Bone marrow (tissue), 2 donors: ENCODE measurements around the gene NANOS3.
A peak's percentile ranks its signal among the peaks of the same experiment; 100 is the strongest.

ENCODE experiments used
- DNase-seq, 2 donors: peaks; one replicate each; lab custom pipeline; 2025; lab: John Stamatoyannopoulos, UW

The NANOS3 gene

DNA sequence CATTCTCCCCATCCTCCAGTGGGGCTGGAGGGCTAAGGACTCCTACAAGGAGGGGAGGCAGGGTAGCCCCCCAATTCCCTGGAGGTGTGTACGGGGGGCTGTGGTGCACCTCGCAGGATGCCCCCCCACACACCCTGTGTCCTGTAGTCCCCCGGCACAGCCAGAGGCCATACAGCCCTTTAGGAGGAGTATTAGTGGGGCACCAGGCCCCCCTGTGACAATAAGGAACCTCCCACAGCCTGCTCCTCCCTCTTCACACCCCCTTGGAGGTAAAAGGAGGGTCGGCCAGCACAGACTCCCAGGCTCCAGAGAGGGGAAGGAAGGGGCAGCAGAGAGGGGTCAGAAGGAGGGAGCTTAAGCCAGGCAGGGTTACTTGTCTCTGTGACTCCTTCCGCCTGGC lies at the start of gene NANOS3:
TSS of gene NANOS3 (plus strand) at position 301 of the 400 bp plus-strand sequence. CDS start 115 bp downstream, outside the sequence.
- DNase-seq, result no peak

DNA sequence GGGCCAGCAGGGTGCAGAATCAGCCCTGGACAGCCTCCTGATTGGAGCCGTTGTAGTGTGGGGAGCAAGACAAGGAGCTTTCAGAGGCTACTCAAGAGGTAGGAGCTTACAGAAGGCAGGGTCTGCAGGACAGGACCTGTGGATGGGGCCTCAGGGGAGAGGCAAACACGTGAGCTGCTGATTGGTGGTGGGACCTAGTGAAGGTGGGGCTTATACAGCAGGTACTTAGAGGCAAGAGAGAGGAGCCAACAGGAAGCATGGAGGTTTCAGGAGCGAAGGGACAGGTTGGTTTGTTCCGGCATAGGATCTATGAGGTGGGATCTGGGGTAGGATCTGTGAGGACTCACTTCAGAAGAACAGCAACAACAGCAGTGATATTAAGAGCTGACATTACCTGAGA lies 49.3 kb upstream of the NANOS3 start:
- DNase-seq, result no peak

DNA sequence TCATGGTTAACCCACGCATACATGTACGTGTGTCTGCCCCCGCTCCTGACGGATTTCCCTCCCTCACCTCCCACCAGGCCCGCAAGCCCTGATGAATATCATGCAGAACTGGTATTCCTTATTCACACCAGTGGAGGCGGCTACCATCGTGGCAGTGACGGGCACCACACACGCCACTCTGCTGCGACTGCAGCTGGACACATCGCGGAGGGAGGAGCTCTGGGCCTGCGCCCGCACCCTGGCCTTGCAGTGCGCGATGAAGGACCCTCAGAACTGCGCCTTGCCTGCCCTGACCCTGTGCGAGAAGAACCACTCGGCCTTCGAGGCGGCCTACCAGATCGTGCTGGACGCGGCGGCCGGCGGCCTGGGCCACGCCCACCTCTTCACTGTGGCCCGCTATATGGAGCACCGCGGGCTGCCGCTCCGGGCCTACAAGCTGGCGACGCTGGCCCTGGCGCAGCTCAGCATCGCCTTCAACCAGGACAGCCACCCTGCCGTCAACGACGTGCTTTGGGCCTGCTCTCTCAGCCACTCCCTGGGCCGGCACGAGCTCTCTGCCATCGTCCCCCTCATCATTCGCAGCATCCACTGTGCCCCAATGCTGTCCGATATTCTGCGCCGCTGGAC lies 46.7 kb upstream of the NANOS3 start:
- no peak for DNase-seq

DNA sequence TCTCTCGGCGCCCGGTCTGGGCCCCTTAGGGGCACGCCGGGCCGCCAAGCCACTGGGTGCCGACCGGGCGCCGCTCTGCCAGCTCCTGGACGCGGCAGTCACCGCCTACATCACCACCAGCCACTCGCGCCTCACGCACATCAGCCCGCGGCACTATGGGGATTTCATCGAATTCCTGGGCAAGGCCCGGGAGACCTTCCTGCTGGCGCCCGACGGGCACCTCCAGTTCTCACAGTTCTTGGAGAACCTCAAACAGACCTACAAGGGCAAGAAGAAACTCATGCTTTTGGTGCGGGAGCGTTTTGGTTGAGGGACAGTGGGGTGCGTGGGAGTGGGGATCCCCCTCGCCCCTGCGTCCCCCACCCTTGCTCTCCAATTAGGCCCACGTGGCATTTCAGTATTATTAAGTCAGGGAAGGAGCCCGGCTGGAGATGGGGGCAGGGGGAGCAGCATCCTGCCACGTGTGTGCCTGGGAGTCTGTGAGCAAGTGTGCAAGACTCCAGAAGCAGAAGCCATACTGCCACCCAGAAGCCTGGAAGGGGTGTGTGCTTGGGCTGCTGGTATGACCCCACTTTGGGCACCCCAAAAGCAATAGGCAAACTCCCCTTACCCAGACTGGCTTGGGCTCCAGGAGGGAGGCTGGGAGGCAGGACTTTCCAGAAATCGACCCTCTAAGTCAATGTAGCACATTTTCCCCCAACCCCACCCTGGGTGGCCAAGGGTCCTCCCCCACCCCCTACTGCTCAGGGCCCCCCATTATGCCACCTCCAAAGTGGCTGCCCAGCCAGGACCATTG lies 46.0 kb upstream of the NANOS3 start:
- no peak for DNase-seq

DNA sequence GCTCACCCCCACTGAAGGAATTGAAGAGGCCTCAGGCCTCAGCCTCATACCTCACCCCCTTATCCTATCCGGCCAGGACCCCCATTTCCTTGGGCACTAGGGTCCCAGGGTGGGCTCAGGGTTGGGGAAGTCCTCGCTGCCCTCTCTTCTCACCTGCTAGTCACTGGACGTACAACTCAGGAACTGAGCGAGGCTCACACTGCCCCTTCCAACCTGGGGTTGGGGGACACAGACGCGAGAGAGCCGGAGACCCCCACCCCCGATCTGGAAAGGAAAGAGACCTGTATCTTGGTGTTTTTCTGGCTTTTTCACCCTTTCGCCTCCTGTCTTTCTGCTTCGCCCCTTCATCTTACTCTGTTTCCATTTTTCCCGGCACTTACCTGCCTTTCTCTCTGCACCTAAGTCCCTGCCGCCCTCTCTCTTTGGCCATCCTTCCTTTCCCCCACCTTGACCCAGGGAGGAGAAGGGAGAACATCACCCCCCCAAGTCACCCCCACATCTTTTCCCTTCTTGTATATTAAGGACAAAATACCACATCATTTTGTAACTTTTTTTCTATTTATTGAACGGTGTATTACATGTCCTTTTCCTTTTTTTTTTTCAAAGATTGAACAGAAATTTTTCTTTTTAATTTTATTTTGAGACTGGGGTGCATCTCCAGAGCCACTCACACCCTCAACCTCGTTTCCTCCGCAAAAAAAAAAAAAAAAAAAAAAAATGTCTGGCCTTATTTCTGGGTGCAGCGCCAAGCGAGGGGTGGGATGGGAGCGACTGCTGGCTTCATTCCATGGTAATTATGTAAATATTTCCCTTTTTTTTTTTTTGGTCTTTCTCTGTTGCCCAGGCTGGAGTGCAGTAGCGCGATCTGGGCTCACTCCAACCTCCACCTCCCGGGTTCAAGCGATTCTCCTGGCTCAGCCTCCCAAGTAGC lies 45.1 kb upstream of the NANOS3 start:
- DNase-seq, result no peak

DNA sequence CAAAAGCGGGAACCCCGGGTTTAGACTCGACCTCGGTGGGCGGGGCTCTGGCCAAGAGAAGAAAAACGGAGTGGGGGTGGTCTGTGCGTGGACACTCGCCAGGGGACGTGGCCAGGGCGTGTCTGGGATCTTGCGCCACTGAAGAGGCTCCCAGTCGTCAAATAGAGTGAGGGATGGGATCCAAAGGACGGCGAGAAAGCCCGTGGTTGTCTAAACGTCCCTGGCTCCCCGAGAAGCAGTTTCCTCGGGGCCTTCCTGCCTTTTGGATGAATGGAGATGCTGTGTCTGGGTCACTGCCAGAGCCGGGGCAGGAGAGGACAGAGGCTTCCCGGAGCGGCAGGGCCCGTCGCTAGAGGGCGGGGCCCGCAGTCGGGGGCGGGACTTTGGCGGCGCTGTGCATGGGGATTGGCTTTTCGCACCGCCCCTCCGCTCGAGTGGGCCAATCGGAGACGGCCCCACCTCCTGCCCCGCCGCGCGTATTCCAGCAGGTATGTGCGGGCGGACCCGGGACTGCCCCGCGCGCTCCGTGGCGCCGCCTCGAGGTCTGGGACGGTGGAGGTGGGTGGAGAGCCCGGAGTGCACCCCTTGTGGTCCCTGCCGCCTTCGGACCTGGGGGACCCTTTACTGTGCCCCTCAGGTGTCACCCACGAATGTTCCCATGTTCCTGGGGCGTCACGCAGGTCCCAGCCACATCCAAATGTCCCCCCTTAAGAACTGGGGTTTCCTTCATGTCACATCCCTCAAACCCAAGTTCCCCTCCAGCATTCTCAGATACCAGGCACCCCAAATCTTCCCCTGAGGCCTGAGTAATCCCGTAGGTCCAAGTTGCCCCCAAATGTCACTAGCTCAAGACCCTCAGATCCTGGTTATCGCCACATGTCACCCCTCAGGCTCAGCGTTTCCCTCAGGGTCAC lies 43.3 kb upstream of the NANOS3 start:
- DNase-seq, result peak; percentile 71 to 76

DNA sequence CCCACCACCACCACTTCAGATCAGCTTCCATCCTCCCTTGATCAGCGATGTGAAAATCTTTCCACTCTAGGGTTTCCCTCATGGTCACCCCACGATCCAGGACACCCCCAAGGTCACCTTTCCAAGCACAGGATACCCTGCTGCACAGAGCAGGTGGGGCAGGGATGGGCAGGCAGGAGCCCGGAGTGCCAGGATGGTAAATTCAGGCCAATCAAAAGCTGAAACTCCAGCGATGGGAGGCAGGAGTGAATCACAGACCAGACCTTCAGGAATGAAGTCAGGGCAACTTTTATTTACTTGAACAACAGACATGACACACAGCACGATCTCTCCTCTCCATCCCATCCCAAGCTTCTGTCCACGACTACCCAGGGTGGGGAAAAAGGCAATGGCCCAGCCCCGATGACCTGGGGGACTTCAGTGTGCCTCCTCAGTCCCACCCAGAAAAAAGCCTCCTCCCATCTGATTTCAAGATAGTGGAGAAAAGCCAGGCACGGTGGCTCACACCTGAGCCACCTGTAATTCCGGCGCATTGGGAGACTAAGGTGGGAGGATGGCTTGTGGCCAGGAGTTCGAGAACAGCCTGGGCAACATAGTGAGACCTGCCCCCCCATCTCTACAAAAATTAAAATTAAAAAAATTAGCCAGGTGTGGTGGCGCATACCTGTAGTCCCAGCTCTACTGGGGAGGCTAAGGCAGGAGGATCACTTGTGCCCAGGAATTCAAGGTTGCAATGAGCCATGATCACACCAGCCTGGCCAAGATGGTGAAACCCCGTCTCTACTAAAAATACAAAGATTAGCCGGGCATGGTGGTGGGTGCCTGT lies 42.5 kb upstream of the NANOS3 start:
- DNase-seq, result no peak

DNA sequence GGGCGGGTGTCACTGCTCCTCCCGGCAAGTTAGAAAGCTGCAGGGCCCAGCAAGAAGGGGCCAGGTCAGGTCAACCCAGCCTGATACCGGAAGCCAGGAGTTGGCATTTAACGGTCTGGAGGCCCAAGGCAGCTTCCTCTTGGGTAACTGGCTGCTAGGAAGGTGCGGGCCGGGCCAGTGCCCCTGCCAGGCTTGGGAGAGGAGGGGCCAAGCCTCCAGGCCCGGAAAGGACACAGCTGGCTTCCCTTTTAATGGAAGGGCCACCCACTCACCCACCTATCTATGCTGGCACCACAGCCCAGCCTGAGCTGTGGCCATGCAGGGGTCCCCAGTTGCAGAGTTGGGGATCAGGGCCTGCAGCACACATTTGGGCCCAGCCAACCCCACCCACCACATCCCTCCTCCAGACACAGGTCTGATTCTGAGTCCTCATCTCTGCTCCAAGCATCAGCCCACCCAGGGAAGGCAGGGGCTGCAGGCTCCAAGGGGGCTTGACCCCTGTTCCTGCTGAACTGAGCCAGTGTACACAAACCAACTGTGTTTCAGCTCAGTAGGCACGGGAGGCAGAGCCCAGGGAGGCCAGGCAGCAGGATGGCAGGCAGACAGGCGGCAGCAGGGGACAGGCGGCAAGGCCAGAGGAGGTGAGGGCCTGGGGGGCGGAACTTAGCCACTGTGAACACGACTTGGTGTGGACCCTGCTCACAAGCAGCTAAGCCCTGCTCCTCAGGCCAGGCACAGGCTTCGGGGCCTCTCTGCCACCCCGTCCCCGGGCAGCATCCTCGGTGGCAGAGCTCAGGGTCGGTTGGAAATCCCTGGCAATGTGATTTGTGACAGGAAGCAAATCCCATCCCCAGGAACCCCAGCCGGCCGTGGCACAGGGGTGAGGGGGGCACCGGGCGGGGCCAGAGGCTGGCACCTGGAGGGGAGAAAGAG lies 40.9 kb upstream of the NANOS3 start:
- DNase-seq, result peak in 1 of 2 donors; percentile 55

DNA sequence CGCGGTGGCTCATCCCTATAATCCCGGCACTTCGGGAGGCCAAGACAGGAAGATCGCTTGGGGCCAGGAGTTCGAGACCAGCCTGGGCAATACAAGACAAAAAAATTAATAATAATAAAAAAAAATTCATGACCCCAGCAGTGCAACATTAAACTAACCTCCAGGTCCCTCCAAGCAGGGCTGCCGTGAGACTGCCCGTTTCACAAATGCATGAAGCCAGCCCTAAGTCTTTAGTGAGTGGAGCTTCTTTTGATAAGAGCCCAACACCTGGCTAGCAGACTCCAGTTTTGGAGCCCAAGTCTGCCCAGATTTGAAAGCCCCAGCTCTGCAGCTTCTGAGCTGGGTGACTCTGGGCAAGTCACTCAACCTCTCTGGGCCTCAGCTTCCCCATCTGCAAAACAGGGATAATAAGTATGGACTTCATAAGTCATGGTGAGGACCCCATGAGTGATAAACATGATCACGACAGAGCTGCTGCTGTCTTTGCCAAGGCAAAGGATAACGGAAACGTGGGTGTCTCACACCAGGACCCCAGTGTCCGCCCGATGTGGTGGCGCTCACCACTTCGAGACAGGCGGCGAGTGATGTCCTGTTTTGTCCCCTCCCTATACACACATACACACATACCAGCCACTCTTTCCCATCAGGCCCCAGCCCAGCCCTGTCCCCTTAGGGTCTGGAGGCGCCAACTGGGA lies 38.4 kb upstream of the NANOS3 start:
- DNase-seq, result no peak

DNA sequence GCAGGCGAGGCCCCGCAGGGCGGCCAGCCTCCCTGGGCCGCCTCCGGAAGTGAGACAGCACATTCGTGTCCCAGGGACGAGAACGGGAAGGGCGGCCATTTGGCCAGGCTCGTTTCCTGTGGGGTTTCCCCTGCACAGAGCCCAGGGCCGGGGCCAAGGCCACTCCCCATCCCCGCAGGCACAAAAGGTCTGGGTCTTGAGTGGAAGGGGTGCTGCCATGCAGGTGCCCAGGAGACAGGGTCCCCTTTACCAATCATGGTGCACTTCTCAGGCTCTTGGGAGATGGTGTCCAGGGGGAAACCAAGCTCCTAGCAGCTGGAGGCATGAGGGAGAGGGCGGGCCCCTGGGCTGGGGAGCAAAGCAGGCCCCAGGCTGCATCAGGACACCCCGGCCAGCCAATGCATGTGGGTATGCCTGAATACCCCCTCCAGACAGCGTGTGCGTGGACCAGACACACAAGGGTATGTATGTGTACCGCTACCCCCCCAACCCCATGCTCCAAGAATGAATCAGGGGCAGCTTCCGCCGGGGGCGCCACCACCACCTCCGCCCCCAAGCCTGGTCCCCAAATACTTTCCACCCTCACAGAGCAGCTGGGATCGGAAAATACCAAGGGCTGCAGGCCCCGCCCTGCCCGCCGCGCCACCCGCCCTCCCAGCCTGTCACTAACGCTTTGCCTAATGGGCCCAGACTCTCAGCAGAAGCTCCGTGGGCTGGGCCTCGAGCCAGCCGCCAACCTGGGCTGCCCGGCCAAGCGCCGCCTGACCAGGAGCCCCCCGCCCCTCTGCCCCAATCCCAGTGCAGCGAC lies 37.6 kb upstream of the NANOS3 start:
- peak; percentile 70 to 82 for DNase-seq

DNA sequence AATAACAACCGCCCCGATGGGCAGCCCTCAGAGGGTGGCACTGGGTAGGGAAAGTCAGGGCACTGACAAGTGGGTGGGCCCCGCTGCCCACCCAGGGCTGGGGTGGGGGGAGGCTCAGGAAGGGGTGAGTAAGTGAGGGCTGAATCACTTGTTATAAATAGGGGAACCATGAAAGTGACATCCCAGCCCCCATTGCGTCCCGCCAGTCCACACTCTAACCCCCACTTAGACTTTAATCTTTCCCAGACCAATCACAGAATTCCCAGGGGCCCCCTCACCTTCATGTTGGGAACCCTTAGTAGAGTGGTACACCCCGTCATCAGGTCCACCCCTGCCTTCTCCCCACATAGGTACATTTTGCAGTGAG lies 37.0 kb upstream of the NANOS3 start:
- DNase-seq, result peak in 1 of 2 donors; percentile 64

DNA sequence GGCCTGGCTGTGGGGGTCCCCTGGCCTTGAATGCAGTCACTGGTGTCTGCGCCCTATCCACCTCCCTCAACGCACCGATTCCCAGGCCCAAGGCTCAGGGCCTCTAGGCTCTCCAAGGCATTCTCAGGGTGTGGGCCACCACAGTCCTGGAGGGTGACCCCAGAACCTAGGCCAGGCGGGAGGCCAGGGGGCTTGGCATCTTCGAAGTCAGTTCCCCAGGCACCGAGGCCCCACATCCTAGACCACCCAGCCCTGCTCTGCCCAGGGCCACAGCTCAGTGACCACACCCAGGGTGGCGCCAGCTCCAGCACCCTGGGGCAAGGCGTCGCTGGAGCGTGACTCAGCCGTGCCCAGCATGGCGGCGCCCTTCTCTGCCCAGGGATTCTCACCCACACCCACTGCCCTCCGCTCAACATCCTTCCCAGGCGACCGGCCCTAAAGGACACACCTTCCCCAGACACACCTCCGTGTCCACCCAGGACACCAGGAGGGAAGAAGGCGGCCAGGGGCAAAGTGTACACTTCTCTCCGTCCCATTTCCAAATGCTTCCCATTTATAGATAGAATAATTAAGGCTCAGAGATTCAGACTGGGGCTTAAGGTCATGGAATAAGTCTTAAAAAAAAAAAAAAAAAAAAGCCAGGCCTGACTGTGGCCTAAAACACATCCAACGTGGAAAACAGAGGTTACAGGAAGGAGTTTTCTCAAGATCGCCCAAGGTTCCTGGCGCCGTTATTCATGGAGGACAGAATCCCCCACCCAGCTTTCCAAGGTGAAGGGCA lies 36.4 kb upstream of the NANOS3 start:
- peak in 1 of 2 donors; percentile 81 for DNase-seq

DNA sequence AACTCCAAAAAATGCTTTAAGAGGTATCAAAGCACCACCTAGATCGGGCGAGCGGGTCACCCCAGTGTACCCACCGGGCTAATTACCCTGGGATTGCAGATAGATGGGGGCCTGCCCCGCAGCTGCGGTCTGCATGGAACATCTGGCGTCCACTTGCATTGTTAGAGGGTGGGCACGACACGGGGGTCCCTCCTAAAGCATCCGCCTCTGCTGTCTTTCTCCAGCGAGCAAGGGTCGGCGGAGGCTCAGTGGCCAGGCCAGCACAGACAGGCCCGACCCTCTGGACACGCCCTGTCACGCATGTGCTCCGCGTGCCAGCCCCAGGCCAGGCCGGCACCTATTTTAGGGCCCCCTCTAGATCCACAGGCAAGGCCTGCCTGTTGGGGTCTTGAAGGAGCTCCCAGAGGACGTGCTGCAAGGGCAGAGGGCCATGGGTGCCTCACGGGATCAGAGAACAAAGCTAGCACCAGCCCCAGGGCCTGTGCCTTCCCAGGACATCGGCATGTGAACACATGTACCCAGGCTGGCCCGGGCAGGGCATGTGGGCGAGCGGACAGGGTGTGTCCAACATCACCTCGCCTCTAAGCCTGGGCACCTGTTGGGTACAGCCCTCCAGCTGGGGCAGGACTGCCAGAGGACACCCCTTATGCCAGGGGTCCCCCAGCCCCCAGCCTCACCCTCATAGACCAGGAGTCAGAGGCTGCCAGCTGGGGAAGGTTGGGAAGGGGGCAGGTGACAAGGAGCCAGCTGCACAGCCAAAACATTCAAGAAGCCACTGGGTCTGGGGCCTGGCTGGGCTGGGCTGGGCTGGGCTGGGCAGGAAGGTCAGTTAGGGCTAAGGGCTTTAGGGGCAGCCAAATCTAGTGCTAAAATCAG lies 35.6 kb upstream of the NANOS3 start:
- peak in 1 of 2 donors; percentile 70 for DNase-seq

DNA sequence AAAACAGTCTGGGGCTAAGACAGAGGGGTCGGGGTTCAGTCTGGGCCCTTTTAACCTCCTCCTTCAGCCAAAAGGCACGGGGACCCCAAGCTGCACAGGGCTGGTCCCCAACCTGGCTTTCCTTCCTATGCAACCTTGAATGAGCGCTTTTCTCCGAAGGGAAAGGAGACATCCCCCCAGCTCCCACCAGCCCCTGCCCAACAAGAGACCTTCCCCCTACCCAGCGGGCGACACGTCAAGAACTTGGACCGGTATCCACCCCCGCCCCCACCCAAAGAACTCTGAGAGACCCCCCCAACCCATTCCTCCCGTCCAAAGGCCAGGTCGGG lies 35.0 kb upstream of the NANOS3 start:
- DNase-seq, result no peak

DNA sequence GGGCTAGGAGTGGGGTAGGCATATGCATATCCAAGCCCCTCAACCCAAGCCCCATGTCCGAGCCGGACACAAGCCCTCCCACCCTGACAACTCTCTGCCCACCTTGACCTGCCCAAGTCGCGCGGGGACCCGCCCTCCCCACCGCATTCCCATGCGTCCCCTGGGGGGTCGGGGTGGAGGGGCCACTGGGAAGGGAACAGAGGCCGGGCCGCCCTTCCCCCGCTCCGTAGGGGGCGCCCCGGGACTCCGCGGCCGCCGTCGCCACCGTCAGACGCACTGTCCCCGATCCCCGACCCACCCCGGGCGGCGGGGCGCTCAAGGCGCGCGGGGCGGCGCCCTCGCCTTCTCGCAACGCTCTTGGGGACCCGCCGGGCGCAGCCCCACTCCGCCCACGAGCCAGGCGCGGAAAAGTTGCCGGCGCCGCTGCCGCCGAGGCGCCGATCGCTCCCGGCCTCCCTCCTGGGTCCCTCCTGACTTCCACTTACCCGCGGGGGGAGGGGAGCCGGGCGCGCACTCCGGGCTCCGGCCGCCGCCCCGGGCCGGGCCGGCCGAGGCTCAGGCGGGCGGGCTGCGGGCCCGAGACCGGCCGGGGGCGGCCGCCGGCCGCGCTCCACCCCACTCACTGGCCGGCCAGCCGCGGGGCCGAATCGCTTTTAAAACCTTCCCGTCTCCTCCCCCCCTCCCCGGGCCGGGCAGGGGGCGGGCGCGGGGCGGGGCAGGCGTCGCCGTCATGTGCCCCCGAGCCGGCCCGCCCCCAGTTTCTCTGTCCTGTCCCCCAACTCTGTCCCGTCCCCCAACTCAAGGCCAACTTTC lies 34.4 kb upstream of the NANOS3 start:
- peak; percentile 33 to 85 for DNase-seq
